Right atrium auricular region (tissue), 2 donors: ENCODE results near the gene MMP11. TPM values are rescaled to one million over a fixed set of nuclear protein-coding genes. Genes with fewer than 3 reads are reported as not detected.

Experiments
- DNase-seq: peaks from one replicate; pipeline ENCODE4 v3.0.0-alpha.2; 2019; ENCODE audit warnings: low spot score
- H3K27ac ChIP-seq, 2 donors: fragments of 200-600 bp; sonication (generic); 1 replicate in 1 of 2; 2 replicates in 1 of 2; pipeline ENCODE4 v1.5.1; 2016 to 2019
- H3K27me3 ChIP-seq, 2 donors: fragments of 200-600 bp; sonication (generic); one replicate each; pipeline versions ENCODE4 v1.5.1 to v1.6.0; 2017 to 2019
- H3K36me3 ChIP-seq: fragments of 200-600 bp; sonication (generic); one replicate; pipeline ENCODE4 v1.5.1; 2016
- H3K4me1 ChIP-seq, 2 donors: fragments of 200-600 bp; sonication (generic); one replicate each; pipeline versions ENCODE4 v1.5.1 to v1.6.0; 2017 to 2019
- H3K4me3 ChIP-seq, 2 donors: fragments of 200-600 bp; sonication (generic); 1 replicate in 1 of 2; 2 replicates in 1 of 2; pipeline ENCODE4 v1.5.1; 2017 to 2019; ENCODE audit warnings: mild to moderate bottlenecking in 1 of 2, moderate library complexity in 1 of 2
- H3K9me3 ChIP-seq, 2 donors: fragments of 200-600 bp; sonication (generic); one replicate each; pipeline ENCODE4 v1.5.1; 2019
- CTCF ChIP-seq, 2 donors: fragments of 200-600 bp; sonication (generic); IDR thresholded peaks; one replicate each; pipeline ENCODE4 v1.5.1; 2019; ENCODE audit warnings: antibody characterized with exemption in 2 of 2
- total RNA-seq, 2 donors: library from RNA; depleted of rRNA; stranded (reverse); fragments of >200 nt; gene quantifications; one replicate each; pipeline ENCODE4 v1.1.0, GENCODE V29; 2016

Gene MMP11
- total RNA-seq, 2 donors from 2014 or later, result 2.2 to 12.3 TPM

GRCh38 chr22:23801886-23802377, 29.3 kb downstream of the MMP11 start:
- DNase-seq, result no peak
- H3K4me1 ChIP-seq, result no peaks in the 10 kb centered on the region
- TF ChIP-seq CTCF (IDR thresholded peaks at IDR 0.05), result no peak
- no peaks in the 10 kb centered on the region for H3K27me3 ChIP-seq
- H3K4me3 ChIP-seq, result no peak overlapping the region
- no peak overlapping the region for H3K27ac ChIP-seq
- no peaks in the 10 kb centered on the region for H3K9me3 ChIP-seq
- peaks cover 72% of the 10 kb centered on the region for H3K36me3 ChIP-seq

GRCh38 chr22:23803001-23803819, 30.6 kb downstream of the MMP11 start:
- no peak for TF ChIP-seq CTCF (IDR thresholded peaks at IDR 0.05)
- no peak for DNase-seq
- no peak overlapping the region for H3K27ac ChIP-seq
- peaks cover 67% of the 10 kb centered on the region for H3K36me3 ChIP-seq
- H3K4me3 ChIP-seq, result no peak overlapping the region
- H3K4me1 ChIP-seq, result no peaks in the 10 kb centered on the region
- no peaks in the 10 kb centered on the region for H3K9me3 ChIP-seq
- H3K27me3 ChIP-seq, result no peaks in the 10 kb centered on the region

GRCh38 chr22:23804781-23805291, 32.2 kb downstream of the MMP11 start:
- H3K4me3 ChIP-seq, result no peak overlapping the region
- peaks cover 60% of the 10 kb centered on the region for H3K36me3 ChIP-seq
- DNase-seq, result no peak
- H3K27me3 ChIP-seq, result no peaks in the 10 kb centered on the region
- no peak for TF ChIP-seq CTCF (IDR thresholded peaks at IDR 0.05)
- H3K4me1 ChIP-seq, result no peaks in the 10 kb centered on the region
- no peaks in the 10 kb centered on the region for H3K9me3 ChIP-seq
- H3K27ac ChIP-seq, result no peak overlapping the region

DNA sequence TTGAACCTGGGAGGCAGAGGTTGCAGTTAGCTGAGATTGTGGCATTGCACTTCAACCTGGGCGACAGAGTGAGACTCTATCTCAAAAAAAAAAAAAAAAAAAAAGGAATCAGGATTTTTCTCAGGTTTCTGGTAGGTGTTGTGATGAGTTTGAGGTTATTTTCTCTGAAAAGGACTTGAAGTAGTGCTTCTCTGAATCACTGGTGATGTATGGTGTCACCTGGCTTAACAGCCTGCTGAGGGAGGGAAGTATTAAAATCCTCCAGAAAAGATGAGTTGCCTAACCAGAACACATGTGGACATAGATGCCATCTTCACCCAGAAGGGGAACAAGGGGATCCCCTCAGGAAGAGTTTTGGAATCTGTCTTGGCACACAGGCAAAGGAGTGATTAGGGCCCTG, 34.2 kb downstream of the MMP11 start:
- Histone ChIP-seq H3K27me3 (no peaks in the 10 kb centered on the region), H3K4me3 (no peak overlapping the region), H3K27ac (no peak overlapping the region), H3K4me1 (no peaks in the 10 kb centered on the region), H3K36me3 (peaks cover 40% of the 10 kb centered on the region), H3K9me3 (no peaks in the 10 kb centered on the region)
- DNase-seq, result no peak
- no peak for TF ChIP-seq CTCF (IDR thresholded peaks at IDR 0.05)

GRCh38 chr22:23812378-23812777, 39.7 kb downstream of the MMP11 start:
- Histone ChIP-seq H3K9me3 (no peaks in the 10 kb centered on the region), H3K27me3 (no peaks in the 10 kb centered on the region), H3K36me3 (peaks cover 10% of the 10 kb centered on the region), H3K4me1 (peaks cover 0 to 21% of the 10 kb centered on the region in 2 donors), H3K4me3 (no peak overlapping the region), H3K27ac (peak overlapping the region in 1 of 2 donors; percentile 36)
- DNase-seq, result no peak
- no peak for TF ChIP-seq CTCF (IDR thresholded peaks at IDR 0.05)
